Colonic mucosa (tissue), 4 donors: ENCODE results near the gene TRIM71. TPM values are rescaled to one million over a fixed set of nuclear protein-coding genes. Genes with fewer than 3 reads are reported as not detected.

ENCODE experiments used
- DNase-seq: peaks from one replicate; pipeline ENCODE4 v3.0.0-alpha.2; 2020
- H3K27ac ChIP-seq: fragments of 200-600 bp; one replicate; pipeline ENCODE4 v1.8.0; 2021
- H3K27me3 ChIP-seq: fragments of 200-600 bp; one replicate; pipeline ENCODE4 v1.8.0; 2021
- H3K36me3 ChIP-seq: fragments of 200-600 bp; one replicate; pipeline ENCODE4 v1.8.0; 2021
- H3K4me1 ChIP-seq: fragments of 200-600 bp; one replicate; pipeline ENCODE4 v1.8.0; 2021; ENCODE audit warnings: mild to moderate bottlenecking
- H3K4me3 ChIP-seq: fragments of 200-600 bp; one replicate; pipeline ENCODE4 v1.8.0; 2021
- H3K9ac ChIP-seq, 2 donors: one replicate each; pipeline ENCODE4 v1.7.0; 2013; ENCODE audit warnings: control low read depth in 2 of 2, low read depth in 2 of 2, low read length in 2 of 2
- H3K9me3 ChIP-seq: fragments of 200-600 bp; one replicate; pipeline ENCODE4 v1.8.0; 2021
- CTCF ChIP-seq: fragments of 200-600 bp; IDR thresholded peaks from one replicate; pipeline ENCODE4 v1.8.0; 2022; ENCODE audit warnings: antibody characterized with exemption, mild to moderate bottlenecking
- intact Hi-C: fragments of 100-400 bp; cut with DNase I; formaldehyde crosslinking; loops from one replicate; pipeline ENCODE4 v1.14.1; 2022
- total RNA-seq, 2 donors: library from RNA; stranded (reverse); fragmentation: NEBNext Ultra II Directional in 1 of 2; extraction: Animal tissue kit (Norgen Biotek cat#: 25700) in 1 of 2; gene quantifications; one replicate each; pipeline ENCODE4 v1.2.1, GENCODE V29; 2021
- donor health status: healthy.
- donor health status: DM: no; HTN: no; CAD: no.
- donor health status: DM: no; HTN: no; CAD: no.

The TRIM71 gene
- total RNA-seq, 2 donors from 2014 or later: 0.40 TPM; not detected in 1

DNA sequence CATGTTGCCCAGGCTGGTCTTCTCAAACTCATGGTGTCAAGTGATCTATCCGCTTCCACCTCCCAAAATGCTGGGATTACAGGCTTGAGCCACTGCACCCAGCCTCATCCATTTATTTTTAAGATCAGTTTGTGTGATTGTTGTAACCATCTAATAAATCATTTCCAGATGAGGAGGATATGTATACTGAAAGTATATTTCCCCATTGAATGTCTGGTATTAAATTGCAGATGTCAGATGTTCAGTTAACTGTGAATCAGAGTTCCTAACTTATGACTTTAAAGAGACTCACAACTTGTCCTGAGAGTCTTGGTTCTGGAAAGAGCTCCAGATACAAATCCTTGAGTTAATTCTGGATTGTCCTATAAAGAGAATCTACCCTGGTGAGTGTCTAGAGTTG, 62.4 kb downstream of the TRIM71 start:
- Histone ChIP-seq H3K4me1 (no peaks in the 10 kb centered on the region), H3K4me3 (no peak overlapping the region), H3K36me3 (no peaks in the 10 kb centered on the region), H3K27ac (no peak overlapping the region), H3K9ac (no peak overlapping the region), H3K9me3 (no peaks in the 10 kb centered on the region), H3K27me3 (no peaks in the 10 kb centered on the region)
- intact Hi-C loops: no loop called here
- no peak for TF ChIP-seq CTCF
- DNase-seq: no peak

DNA sequence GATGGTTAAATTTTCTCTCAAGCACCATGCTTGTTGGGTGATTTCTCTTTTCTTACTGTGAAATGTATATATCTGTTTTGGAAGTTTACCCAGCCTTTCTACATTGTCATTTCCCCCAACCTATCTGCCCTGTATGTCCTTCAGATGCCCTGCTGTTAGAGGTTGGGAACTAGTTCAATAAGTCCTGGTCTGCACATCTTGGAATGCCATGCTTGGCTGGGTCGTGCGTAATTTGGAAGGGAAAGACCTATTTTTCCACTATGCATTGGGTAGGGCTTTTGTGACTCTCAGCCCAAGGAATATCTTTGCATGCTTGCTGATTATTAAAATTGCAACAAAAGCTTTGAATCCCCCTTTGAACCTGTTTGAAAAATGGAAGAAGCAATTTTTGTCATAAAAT, 63.8 kb downstream of the TRIM71 start:
- no peak for TF ChIP-seq CTCF
- Histone ChIP-seq H3K4me3 (no peak overlapping the region), H3K27ac (no peak overlapping the region), H3K27me3 (no peaks in the 10 kb centered on the region), H3K9ac (no peak overlapping the region), H3K36me3 (no peaks in the 10 kb centered on the region), H3K9me3 (no peaks in the 10 kb centered on the region), H3K4me1 (no peaks in the 10 kb centered on the region)
- no peak for DNase-seq
- intact Hi-C loops: no loop called here

DNA sequence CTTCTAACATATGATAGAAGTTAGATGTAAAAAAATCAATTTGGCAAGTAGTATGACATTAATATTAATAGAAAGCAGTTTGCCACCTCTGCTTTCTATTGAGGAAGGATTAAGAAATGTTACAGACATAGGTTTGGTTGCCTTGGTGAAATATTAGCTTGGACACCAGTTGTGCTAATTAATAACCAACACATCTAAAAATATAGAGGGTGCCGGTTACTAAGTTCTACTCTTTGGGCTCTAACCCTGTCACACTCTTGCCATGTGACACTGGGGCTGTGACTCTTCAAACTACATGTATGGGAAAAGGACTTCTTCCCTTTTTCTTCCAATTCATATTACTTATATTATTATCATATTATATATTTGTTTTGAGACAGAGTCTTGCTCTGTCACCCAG, 64.4 kb downstream of the TRIM71 start:
- Histone ChIP-seq H3K4me1 (no peaks in the 10 kb centered on the region), H3K27ac (no peak overlapping the region), H3K27me3 (no peaks in the 10 kb centered on the region), H3K4me3 (no peak overlapping the region), H3K9me3 (no peaks in the 10 kb centered on the region), H3K9ac (no peak overlapping the region), H3K36me3 (no peaks in the 10 kb centered on the region)
- TF ChIP-seq CTCF: no peak
- no peak for DNase-seq
- intact Hi-C loops: no loop called here

- H3K4me1 ChIP-seq: no peaks in the 10 kb centered on the region
- no peak overlapping the region for H3K27ac ChIP-seq
- intact Hi-C loops: no loop called here
- no peak for DNase-seq
- no peaks in the 10 kb centered on the region for H3K27me3 ChIP-seq
- H3K9ac ChIP-seq: no peak overlapping the region
- no peak for TF ChIP-seq CTCF
- no peaks in the 10 kb centered on the region for H3K36me3 ChIP-seq
- H3K9me3 ChIP-seq: no peaks in the 10 kb centered on the region
- H3K4me3 ChIP-seq: no peak overlapping the region
Measured at GRCh38 chr3:32882603-32883025, 64.8 kb downstream of the TRIM71 start.

- TF ChIP-seq CTCF: no peak
- Histone ChIP-seq H3K27me3 (no peaks in the 10 kb centered on the region), H3K36me3 (no peaks in the 10 kb centered on the region), H3K4me3 (no peak overlapping the region), H3K9me3 (no peaks in the 10 kb centered on the region), H3K9ac (no peak overlapping the region), H3K4me1 (no peaks in the 10 kb centered on the region), H3K27ac (no peak overlapping the region)
- no peak for DNase-seq
- intact Hi-C loops: no loop called here
Measured at GRCh38 chr3:32883817-32884216, 66.0 kb downstream of the TRIM71 start.

- no peaks in the 10 kb centered on the region for H3K27me3 ChIP-seq
- H3K4me1 ChIP-seq: no peaks in the 10 kb centered on the region
- no peak for TF ChIP-seq CTCF
- intact Hi-C loops: no loop called here
- H3K4me3 ChIP-seq: no peak overlapping the region
- H3K9me3 ChIP-seq: no peaks in the 10 kb centered on the region
- no peak overlapping the region for H3K9ac ChIP-seq
- no peak for DNase-seq
- H3K27ac ChIP-seq: no peak overlapping the region
- no peaks in the 10 kb centered on the region for H3K36me3 ChIP-seq
Measured at GRCh38 chr3:32884591-32884990, 66.8 kb downstream of the TRIM71 start.
